Thoracic aorta (tissue), 2 donors: Measurements from ENCODE around the gene UGGT1. TPM values are rescaled to one million over a fixed set of nuclear protein-coding genes. Genes with fewer than 3 reads are reported as not detected.

ENCODE experiments used
- ATAC-seq: fragments of 150-250 bp; one replicate; pipeline ENCODE4 v1.8.0; 2017; ENCODE audit warnings: low read depth; ENCODE audit not compliant: insufficient number of reproducible peaks, low FRiP score
- DNase-seq: peaks from one replicate; pipeline ENCODE4 v3.0.0-alpha.2; 2020; ENCODE audit warnings: low spot score
- H3K27ac ChIP-seq, 2 donors: fragments of 200-600 bp; sonication (generic); 1 replicate in 1 of 2; 2 replicates in 1 of 2; pipeline ENCODE4 v1.5.1; 2016; ENCODE audit warnings: mild to moderate bottlenecking in 2 of 2, moderate library complexity in 2 of 2
- H3K27me3 ChIP-seq: fragments of 200-600 bp; sonication (generic); replicated peaks from 2 replicates; pipeline ENCODE4 v1.6.0; 2016; ENCODE audit warnings: mild to moderate bottlenecking; ENCODE audit not compliant: insufficient read depth
- H3K36me3 ChIP-seq: fragments of 200-600 bp; sonication (generic); one replicate; pipeline ENCODE4 v1.5.1; 2016
- H3K4me1 ChIP-seq, 2 donors: fragments of 200-600 bp; sonication (generic); 1 replicate in 1 of 2; 2 replicates in 1 of 2; pipeline versions ENCODE4 v1.5.1 to v1.6.0; 2016; ENCODE audit warnings: low read depth in 2 of 2, mild to moderate bottlenecking in 1 of 2; ENCODE audit not compliant: control insufficient read depth in 1 of 2
- H3K4me3 ChIP-seq: fragments of 200-600 bp; sonication (generic); 2 replicates; pipeline ENCODE4 v1.5.1; 2016; ENCODE audit warnings: mild to moderate bottlenecking
- H3K9me3 ChIP-seq: fragments of 200-600 bp; sonication (generic); 2 replicates; pipeline ENCODE4 v1.5.1; 2016
- CTCF ChIP-seq: fragments of 200-600 bp; sonication (generic); IDR thresholded peaks from one replicate; pipeline ENCODE4 v1.5.1; 2019; ENCODE audit warnings: antibody characterized with exemption
- total RNA-seq, 2 donors: library from RNA; depleted of rRNA; stranded (reverse); fragments of >200 nt; gene quantifications; one replicate each; pipeline versions ENCODE4 v1.1.0 to v1.2.3, GENCODE V29; 2016

Gene UGGT1
- total RNA-seq, 2 donors from 2014 or later, result 71.3 to 86.2 TPM

GRCh38 chr2:128217671-128218070 lies 126.7 kb downstream of the UGGT1 start:
- H3K36me3 ChIP-seq, result no peaks in the 10 kb centered on the region
- H3K4me1 ChIP-seq, result no peaks in the 10 kb centered on the region
- DNase-seq (no peak), ATAC-seq (no peak)
- H3K9me3 ChIP-seq, result no peaks in the 10 kb centered on the region
- no peak overlapping the region for H3K27ac ChIP-seq
- no peaks in the 10 kb centered on the region for H3K27me3 ChIP-seq
- TF ChIP-seq CTCF, result no peak
- no peak overlapping the region for H3K4me3 ChIP-seq

GRCh38 chr2:128219891-128220290 lies 128.9 kb downstream of the UGGT1 start:
- Histone ChIP-seq H3K27me3 (no peaks in the 10 kb centered on the region), H3K9me3 (no peaks in the 10 kb centered on the region), H3K36me3 (no peaks in the 10 kb centered on the region), H3K27ac (no peak overlapping the region), H3K4me1 (no peaks in the 10 kb centered on the region), H3K4me3 (no peak overlapping the region)
- no peak for TF ChIP-seq CTCF
- ATAC-seq (no peak), DNase-seq (no peak)

- no peaks in the 10 kb centered on the region for H3K9me3 ChIP-seq
- DNase-seq (no peak), ATAC-seq (no peak)
- H3K27ac ChIP-seq, result no peak overlapping the region
- H3K27me3 ChIP-seq, result no peaks in the 10 kb centered on the region
- no peak overlapping the region for H3K4me3 ChIP-seq
- TF ChIP-seq CTCF, result no peak
- H3K4me1 ChIP-seq, result peaks cover 4 to 6% of the 10 kb centered on the region in 2 donors
- H3K36me3 ChIP-seq, result no peaks in the 10 kb centered on the region
Observed at GRCh38 chr2:128227862-128228261, 136.9 kb downstream of the UGGT1 start.

- Histone ChIP-seq H3K4me3 (no peak overlapping the region), H3K36me3 (no peaks in the 10 kb centered on the region), H3K27me3 (no peaks in the 10 kb centered on the region), H3K27ac (no peak overlapping the region), H3K4me1 (peaks cover 4 to 10% of the 10 kb centered on the region in 2 donors), H3K9me3 (no peaks in the 10 kb centered on the region)
- ATAC-seq (no peak), DNase-seq (no peak)
- no peak for TF ChIP-seq CTCF
Observed at GRCh38 chr2:128228894-128229293, 137.9 kb downstream of the UGGT1 start.

- H3K27me3 ChIP-seq, result no peaks in the 10 kb centered on the region
- H3K36me3 ChIP-seq, result no peaks in the 10 kb centered on the region
- H3K9me3 ChIP-seq, result no peaks in the 10 kb centered on the region
- peak overlapping the region; percentile 88 for H3K4me3 ChIP-seq
- TF ChIP-seq CTCF, result peak; percentile 85
- ATAC-seq, result peak; percentile 84
- peak overlapping the region; percentile 33 to 51 for H3K27ac ChIP-seq
- peaks cover 4 to 12% of the 10 kb centered on the region in 2 donors for H3K4me1 ChIP-seq
- DNase-seq, result peak; percentile 33
Observed at GRCh38 chr2:128232965-128233789, 142.2 kb downstream of the UGGT1 start.
